Fibroblast of villous mesenchyme (primary cell): ENCODE data around the gene CPSF3. TPM values are rescaled to one million over a fixed set of nuclear protein-coding genes. Genes with fewer than 3 reads are reported as not detected.

Source experiments
- DNase-seq: peaks from one replicate; pipeline ENCODE4 v3.0.0-alpha.2; 2010; ENCODE audit warnings: low read depth
- H3K4me3 ChIP-seq: 2 replicates; pipeline ENCODE4 v1.5.1; 2011; ENCODE audit warnings: low read depth, mild to moderate bottlenecking, low read length
- total RNA-seq: library from RNA; depleted of rRNA; stranded (reverse); fragments of >200 nt; gene quantifications from 2 replicates; pipeline ENCODE4 v1.2.3, GENCODE V29; 2012
- TF ChIP-seq, protein P1 (sequence below): IDR thresholded peaks from 2 replicates; pipeline ENCODE4 v1.5.1; 2012; ENCODE audit warnings: low read depth, mild to moderate bottlenecking, low read length; ENCODE audit not compliant: insufficient read depth

The CPSF3 gene
- total RNA-seq, 1 donor = 68.2 TPM

DNA sequence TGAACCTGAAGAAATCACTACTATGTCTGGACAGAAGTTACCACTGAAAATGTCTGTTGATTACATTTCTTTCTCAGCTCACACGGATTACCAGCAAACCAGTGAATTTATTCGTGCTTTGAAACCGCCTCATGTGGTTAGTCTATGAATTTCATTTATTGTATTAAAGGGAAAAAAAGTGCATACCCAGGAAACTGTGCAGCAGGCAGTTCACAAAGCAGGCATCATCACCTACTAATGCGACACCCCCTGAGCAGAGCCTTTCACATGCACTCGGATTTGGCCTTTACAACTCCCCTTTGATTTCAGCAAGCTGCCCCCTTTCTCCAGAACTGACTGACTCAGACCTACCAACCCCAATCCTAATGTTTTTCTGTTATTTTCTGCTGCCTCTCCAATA is 20.1 kb downstream of the CPSF3 start:
- no peak overlapping the region for H3K4me3 ChIP-seq
- no peak for DNase-seq
- TF ChIP-seq, protein P1, sequence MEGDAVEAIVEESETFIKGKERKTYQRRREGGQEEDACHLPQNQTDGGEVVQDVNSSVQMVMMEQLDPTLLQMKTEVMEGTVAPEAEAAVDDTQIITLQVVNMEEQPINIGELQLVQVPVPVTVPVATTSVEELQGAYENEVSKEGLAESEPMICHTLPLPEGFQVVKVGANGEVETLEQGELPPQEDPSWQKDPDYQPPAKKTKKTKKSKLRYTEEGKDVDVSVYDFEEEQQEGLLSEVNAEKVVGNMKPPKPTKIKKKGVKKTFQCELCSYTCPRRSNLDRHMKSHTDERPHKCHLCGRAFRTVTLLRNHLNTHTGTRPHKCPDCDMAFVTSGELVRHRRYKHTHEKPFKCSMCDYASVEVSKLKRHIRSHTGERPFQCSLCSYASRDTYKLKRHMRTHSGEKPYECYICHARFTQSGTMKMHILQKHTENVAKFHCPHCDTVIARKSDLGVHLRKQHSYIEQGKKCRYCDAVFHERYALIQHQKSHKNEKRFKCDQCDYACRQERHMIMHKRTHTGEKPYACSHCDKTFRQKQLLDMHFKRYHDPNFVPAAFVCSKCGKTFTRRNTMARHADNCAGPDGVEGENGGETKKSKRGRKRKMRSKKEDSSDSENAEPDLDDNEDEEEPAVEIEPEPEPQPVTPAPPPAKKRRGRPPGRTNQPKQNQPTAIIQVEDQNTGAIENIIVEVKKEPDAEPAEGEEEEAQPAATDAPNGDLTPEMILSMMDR = no peak

DNA sequence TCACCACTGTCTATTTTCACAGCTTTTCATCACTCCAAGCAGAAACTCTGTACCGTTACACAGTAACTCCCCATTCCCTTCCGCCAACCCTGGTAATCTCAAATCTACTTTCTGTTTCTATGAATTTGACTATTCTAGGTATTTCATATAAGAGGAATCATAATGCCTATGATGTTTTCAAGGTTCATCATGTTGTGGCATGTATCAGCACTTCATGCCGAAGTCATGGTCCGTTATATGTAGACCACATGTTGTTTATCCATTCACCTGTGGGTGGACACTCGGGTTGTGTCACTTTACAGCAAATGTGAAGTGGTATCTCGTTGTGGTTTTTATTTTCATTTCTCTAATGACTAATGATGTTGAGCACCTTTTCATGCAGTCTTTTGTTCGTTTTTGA is 21.6 kb downstream of the CPSF3 start:
- TF ChIP-seq, protein P1 = no peak
- H3K4me3 ChIP-seq = no peak overlapping the region
- DNase-seq = no peak

DNA sequence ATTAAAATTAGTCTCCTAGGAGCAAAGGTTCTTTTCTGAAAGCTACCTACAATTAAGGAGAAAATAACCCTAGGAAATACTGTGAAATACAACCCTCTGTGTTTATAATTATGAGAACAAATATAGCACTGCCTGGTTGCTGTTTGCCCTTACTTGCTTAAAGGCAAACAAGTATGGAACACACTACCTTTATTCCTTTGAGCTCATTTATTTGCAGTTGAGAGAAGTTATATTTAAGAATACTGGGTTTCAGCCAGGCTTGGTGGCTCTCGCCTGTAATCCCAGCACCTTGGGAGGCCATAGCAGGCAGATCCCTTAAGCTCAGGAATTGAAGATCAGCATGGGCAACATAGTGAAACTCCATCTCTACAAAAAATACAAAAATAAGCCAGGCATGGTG is 27.8 kb downstream of the CPSF3 start:
- TF ChIP-seq, protein P1 = no peak
- no peak for DNase-seq

DNA sequence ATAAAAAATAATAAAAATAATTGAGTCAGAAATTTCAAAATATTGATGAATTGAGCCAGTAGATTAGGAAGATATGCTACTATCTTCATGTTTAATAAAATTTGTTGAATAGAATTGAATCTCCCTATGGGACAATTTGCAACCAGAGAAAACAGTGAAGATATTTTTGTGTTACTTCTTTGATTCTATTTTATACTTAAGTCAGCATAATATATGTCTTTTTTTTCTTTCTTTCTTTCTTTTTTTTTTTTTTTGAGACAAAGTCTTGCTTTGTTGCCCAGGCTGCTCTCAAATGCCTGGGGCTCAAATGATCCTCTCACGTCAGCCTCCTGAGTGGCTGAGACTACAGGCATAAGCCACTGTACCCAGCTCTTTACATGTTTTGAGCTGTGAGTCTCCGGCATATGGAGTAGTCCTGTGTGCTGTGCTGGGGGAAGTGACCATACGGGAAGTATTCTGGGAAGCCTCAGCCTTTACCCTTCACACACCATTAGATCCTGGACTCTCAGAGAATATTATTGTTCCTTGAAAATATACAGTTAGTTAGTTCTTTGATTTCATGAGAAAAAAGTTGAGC is 37.1 kb downstream of the CPSF3 start:
- no peak overlapping the region for H3K4me3 ChIP-seq
- TF ChIP-seq, protein P1 = no peak
- DNase-seq = no peak

More for the DNA sequence above, 27.8 kb downstream of the CPSF3 start:
- H3K4me3 ChIP-seq = no peak overlapping the region

DNA sequence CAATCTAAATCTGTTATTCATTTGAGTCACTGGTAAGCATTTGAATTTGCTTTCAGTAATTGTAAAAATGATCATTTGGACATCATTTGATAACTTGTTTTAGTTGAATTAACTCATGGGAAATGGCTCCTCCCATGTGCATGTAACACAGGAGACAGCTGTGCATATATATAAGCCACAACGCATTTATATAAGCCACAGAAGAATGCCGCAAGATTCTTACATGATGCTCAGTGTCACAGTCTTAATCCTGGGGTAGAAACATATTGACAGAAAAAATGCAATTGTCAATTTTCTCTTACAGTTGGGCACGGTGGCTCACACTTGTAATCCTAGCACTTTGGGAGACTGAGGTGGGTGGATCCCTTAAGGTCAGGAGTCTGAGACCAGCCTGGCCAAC is 37.6 kb downstream of the CPSF3 start:
- TF ChIP-seq, protein P1 = no peak
- no peak for DNase-seq
- no peak overlapping the region for H3K4me3 ChIP-seq

DNA sequence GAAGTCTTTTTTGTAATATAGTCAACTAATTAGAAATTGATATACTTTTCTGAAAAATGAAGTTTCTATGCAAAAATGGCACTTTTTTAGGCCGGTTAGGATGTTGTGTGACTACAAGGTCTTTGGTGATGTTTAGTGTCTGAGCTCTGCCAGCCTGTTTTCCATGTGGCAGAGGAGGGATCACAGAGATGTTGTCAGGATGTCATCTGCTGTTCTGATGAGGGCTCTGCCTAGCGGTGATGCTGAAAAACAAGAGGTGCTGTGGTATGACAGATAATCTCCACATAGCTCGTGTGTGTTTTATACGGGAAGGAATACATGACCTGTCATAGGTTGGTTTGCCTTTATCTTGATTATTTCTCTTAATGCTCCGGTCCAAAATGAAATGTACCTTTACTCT is 38.9 kb downstream of the CPSF3 start:
- no peak for DNase-seq
- TF ChIP-seq, protein P1 = no peak
- no peak overlapping the region for H3K4me3 ChIP-seq
